GM18873 (cell line): ENCODE measurements around the gene LHX2.

Experiments
- ATAC-seq: cut with Tn5 transposase; IDR thresholded peaks from one replicate; pipeline ENCODE4 v1.9.1; 2021; ENCODE audit warnings: mild to moderate bottlenecking, moderate library complexity, moderate number of reproducible peaks; ENCODE audit not compliant: unreplicated experiment, low FRiP score

The LHX2 gene

DNA sequence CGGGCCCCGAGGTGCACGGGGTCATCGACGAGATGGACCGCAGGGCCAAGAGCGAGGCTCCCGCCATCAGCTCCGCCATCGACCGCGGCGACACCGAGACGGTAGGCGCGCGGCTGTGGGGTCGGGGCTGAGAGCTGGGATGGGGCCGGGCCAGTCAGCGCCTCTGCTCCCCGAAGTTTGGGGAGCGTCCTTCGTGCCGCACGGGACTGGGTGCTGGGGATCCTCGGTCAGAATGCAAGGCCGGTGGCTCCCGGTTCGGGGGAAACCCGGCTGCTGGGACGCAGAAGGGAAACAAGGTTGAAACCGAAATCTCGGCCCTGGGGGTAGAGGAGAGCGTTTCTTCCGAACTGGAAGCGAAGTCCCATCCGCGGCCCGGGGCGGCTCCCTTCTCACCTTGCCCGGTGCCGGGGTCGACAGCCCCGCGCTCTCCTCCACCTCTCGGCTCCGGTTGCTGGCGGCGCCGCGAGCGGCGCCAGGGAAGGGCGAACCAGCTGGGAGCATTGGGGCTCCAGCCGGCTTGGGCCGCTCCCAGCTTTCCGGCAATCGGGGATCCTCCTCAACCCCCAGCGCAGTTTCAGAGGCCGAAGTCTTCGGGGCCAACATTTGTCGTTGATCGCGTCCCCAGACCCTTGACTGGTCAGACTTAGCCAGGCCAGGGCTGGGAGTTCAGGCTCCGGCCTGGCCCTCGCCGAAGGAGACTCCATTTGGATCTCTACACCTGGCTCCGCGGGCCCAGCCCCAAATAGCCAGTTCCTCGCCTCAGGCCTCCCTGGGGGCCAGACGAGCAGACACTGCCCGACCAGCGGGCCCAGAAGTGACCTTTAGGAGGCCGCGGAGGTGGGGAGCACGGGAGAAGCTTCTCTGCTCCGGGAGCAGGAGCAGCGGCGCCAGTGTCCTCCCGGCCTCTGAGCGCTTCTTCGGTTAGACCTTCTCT, 1.1 kb downstream of the LHX2 start:
- ATAC-seq: no peak

- no peak for ATAC-seq
Observed at GRCh38 chr9:124013309-124014210, 2.0 kb downstream of the LHX2 start.

DNA sequence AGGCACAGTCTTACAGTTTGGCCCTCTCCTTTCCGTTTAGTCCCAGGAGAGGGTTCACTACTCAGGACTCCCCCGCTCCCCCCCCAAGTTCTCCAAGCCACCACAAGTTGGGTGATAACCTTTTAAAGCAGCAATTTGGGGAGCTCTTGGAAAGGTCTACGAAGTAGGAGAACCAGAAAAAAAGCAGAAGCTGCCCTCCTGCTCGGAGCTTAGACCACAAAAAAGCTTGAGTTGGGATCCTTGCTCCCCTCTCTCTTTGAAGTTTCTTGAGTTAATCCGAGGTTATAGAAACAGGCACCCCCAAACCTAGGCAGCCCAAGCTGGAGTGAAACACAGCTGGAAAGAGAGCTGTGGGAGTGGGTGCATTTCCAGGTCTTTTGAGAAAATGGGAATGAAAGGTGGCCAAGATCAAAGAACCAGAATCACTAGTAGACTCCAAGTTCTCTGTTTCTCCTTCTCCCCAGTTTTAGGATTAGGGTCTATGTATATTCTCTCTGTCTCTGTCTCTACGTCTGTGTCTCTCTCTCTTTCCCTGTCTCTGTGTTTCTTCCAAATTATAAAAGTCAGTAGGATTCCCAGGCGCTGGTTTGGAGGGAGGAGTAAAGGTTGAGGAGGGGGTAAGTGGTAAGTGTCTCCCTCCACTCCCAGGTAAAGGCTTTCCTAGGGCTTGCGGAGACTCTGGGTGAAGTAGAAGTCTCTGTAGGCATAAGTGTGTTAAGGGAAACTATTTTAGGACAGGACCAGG, 2.8 kb downstream of the LHX2 start:
- ATAC-seq: no peak

- no peak for ATAC-seq
Observed at GRCh38 chr9:124014956-124015660, 3.5 kb downstream of the LHX2 start.

GRCh38 chr9:124015661-124016131, 4.1 kb downstream of the LHX2 start:
- ATAC-seq: no peak

- no peak for ATAC-seq
Observed at GRCh38 chr9:124016175-124017050, 4.8 kb downstream of the LHX2 start.

- no peak for ATAC-seq
Observed at GRCh38 chr9:124017051-124017928, 5.7 kb downstream of the LHX2 start.

DNA sequence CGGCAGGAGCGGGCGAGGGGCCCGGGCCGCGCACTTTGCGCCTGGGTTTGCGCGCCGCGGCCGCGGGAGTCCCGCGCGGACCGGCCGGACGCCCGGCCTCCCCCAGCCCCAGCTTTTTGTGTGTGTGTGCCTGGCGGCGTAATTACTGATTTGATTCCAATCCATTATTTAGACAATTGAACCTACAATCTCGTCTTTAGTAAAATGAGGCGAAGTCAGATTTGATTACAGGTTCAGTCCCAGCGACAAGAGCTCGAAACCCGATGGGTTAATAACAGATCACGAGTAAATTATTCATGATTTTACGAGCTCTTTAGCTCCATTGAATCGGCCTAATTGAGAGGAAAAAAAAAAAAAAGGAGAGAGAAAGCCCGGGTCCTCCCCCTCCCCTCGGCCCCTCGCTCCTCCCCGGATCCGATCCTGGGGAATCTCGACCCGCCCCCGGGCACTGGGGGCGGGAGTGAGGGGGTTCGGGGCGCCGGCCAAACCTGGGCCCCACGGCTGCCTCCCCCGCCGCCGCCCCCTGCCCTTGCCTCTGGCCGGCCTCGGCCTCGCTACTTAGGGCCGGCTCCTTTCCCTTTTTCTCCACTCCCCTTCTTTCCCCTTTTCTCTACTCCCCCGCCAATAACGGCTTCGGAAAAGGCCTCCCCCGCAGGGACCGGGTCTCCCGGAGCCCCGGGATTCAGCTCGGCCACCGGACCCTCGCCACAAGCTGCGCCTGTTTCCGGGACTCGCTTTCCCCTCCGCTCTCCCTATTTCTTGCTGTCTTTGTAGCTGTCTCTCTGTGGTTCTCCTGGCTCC, 6.6 kb downstream of the LHX2 start:
- no peak for ATAC-seq

DNA sequence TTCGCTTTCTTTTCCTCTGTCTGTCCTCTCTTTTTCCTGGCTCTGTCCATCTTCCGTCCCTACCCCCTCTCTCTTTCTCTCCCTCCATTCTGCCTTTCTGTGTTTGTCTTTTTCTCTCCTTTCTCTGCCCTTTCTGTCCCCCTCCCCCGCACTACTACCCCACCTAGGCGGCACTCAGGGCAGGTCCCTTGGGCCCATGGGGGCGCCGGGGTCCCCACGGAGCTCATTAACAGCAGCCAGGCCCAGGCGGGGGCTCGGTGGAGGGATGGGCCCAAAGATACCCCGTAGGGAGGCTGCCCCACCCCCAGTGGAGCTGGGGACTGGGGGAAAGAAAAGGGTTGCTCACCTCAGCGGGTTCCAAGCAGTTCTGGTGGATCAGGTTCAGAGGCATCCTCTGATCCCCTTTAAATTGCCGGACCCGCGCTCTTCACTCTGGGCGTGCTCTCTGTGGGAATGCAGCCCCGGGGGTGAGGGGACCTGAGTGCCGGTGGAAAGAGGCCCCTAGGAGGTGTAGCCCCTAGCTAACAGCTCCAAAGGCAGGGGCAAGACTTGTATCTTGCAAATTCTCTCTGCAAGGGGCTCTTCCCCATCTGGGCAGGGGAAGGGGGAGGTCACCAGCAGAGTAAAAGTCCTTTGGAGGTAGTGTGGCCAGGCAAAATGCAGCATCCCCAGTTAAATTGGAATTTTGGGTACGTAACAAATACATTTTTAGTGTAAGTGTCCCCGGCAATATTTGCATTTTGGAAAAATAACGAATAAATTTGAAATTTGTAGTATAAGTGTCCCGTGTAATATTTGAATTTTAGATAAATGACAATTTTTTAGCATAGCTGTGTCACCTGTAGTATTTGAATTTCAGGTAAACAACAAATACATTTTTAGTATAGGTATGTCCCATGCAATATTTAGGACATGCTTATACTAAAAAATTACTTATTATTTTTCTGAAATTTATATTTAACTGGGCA, 7.4 kb downstream of the LHX2 start:
- ATAC-seq: no peak

GRCh38 chr9:124019771-124020519, 8.4 kb downstream of the LHX2 start:
- no peak for ATAC-seq

- ATAC-seq: no peak
Observed at GRCh38 chr9:124020520-124021384, 9.2 kb downstream of the LHX2 start.

GRCh38 chr9:124021385-124021769, 9.8 kb downstream of the LHX2 start:
- ATAC-seq: no peak

GRCh38 chr9:124022201-124023121, 10.9 kb downstream of the LHX2 start:
- ATAC-seq: no peak
